ENCODE data around the gene SMC1B.

GRCh38 chr22:45338795-45339194 is 74.6 kb downstream of the SMC1B start:
- TF ChIP-seq CTCF (IDR thresholded peaks at IDR 0.05) (no peak), POLR2AphosphoS5 (IDR thresholded peaks at IDR 0.05) (no peak)

Data from suprapubic skin (tissue), 3 donors.